BJ (cell line): Measurements from ENCODE around the gene AP4S1. TPM values are rescaled to one million over a fixed set of nuclear protein-coding genes. Genes with fewer than 3 reads are reported as not detected.

ENCODE experiments used
- CTCF ChIA-PET: fragments of 350-600 bp; formaldehyde crosslinking; extraction: SDS; loops from one replicate; lab custom pipeline; 2021; ENCODE audit warnings: antibody characterized with exemption, inconsistent platforms; lab: Yijun Ruan, JAX
- POLR2A ChIA-PET: fragments of 300-600 bp; sonication (Branson Sonifier 250); formaldehyde crosslinking; extraction: SDS; loops from one replicate; lab custom pipeline; 2021; ENCODE audit warnings: antibody characterized with exemption; lab: Charles Lee
- DNase-seq: peaks from one replicate; pipeline ENCODE4 v3.0.0-alpha.2; 2011; ENCODE audit warnings: low read depth
- H3K27me3 ChIP-seq: 2 replicates; pipeline ENCODE4 v1.6.0; 2011; ENCODE audit warnings: low read length; ENCODE audit not compliant: control insufficient read depth, insufficient read depth
- H3K36me3 ChIP-seq: 2 replicates; pipeline ENCODE4 v1.5.1; 2011; ENCODE audit warnings: low read length; ENCODE audit not compliant: control insufficient read depth, insufficient read depth
- H3K4me3 ChIP-seq: 2 replicates; pipeline ENCODE4 v1.5.1; 2011; ENCODE audit warnings: low read depth, mild to moderate bottlenecking, control low read depth, low read length
- CTCF ChIP-seq: IDR thresholded peaks from 2 replicates; pipeline ENCODE4 v1.5.1; 2011; ENCODE audit warnings: low read depth, mild to moderate bottlenecking, control low read depth, inconsistent platforms, low read length, moderate library complexity; ENCODE audit not compliant: insufficient read depth
- polyA plus RNA-seq: library from polyadenylated mRNA; depleted of rRNA; stranded (reverse); fragments of >200 nt; gene quantifications from 2 replicates; pipeline ENCODE4 v1.2.3, GENCODE V29; 2011

Gene AP4S1
- polyA plus RNA-seq, 1 experiment = 2.5 TPM

DNA sequence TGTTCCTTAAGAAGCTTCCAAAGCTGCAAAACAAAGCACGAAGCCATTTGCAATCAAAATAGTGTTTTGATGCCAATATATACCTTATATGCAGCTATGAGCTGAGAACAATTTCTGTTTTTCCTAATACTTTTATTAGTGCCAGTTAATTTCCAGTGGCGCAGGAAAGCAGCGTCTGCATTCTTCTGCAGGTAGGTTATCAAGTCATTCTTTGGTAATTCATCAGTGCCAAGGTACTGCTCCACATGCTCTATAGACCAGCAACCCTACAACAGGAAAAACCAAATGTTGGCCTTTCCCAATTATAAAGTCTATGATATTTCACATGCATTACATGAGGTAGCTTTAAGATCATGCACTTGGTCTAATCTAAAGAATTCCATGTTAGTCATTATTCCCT, 88.3 kb downstream of the AP4S1 start:
- no peak for DNase-seq
- Histone ChIP-seq H3K36me3 (peaks cover 9% of the 10 kb centered on the region), H3K27me3 (no peaks in the 10 kb centered on the region), H3K4me3 (no peak overlapping the region)
- POLR2A ChIA-PET = no interaction called here
- no peak for TF ChIP-seq CTCF
- CTCF ChIA-PET = interaction anchor here (0.9 kb wide), 1 partner anchor 33 kb away, joined by 4 read pairs; no protein-coding TSS in a partner anchor

GRCh38 chr14:31118892-31119291, 93.4 kb downstream of the AP4S1 start:
- ChIA-PET CTCF (interaction anchor here (1.6 kb wide), 1 partner anchor 10 kb away, joined by 6 read pairs; no protein-coding TSS in a partner anchor), POLR2A (no interaction called here)
- Histone ChIP-seq H3K27me3 (no peaks in the 10 kb centered on the region), H3K4me3 (no peak overlapping the region), H3K36me3 (peaks cover 12% of the 10 kb centered on the region)
- TF ChIP-seq CTCF = no peak
- DNase-seq = no peak

DNA sequence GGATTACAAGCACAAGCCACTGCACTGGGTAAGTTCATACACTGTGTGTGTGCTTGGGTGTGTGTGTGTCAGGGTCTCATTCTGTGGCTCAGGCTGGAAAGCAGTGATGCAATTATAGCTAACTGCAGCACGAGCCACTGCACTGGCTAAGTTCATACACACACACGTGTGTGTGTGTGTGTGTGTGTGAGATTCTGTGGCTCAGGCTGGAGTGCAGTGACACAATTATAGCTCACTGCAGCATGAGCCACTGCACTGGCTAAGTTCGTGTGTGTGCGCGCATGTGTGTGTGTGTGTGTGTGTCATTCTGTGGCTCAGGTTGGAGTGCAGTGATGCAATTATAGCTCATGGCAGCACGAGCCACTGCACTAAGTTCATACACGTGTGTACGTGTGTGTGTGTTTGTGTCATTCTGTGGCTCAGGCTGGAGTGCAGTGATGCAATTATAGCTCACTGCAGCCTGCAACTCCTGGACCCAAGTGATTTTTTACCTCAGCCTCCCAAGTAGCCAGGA, 96.7 kb downstream of the AP4S1 start:
- ChIA-PET CTCF (interaction anchor here (0.9 kb wide), 1 partner anchor 96 kb away, joined by 3 read pairs; the partner anchor contains the start of gene STRN3), POLR2A (no interaction called here)
- Histone ChIP-seq H3K27me3 (no peaks in the 10 kb centered on the region), H3K36me3 (peaks cover 13% of the 10 kb centered on the region), H3K4me3 (no peak overlapping the region)
- no peak for TF ChIP-seq CTCF
- DNase-seq = no peak

GRCh38 chr14:31122921-31123320, 97.5 kb downstream of the AP4S1 start:
- no peak for TF ChIP-seq CTCF
- Histone ChIP-seq H3K4me3 (no peak overlapping the region), H3K27me3 (no peaks in the 10 kb centered on the region), H3K36me3 (peaks cover 13% of the 10 kb centered on the region)
- no peak for DNase-seq
- POLR2A ChIA-PET = no interaction called here
- CTCF ChIA-PET = no interaction called here

DNA sequence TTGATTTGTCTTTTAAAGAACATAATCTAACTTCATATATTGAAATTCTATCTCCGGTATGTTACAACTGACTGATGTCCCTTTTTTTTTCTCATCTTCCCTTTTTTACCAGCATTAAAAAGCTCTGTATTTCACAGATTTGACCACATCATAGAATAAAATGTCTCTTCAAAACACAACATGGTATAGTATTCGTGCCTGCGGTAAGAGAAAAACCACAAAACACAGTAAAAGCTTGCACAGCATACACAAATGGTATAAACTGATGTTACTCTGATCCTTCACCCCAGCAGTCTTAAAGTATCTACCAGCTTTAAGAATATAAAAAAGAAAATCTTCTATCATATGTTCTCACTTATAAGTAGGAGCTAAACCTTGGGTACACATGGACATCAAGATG, 98.7 kb downstream of the AP4S1 start:
- Histone ChIP-seq H3K36me3 (peaks cover 17% of the 10 kb centered on the region), H3K4me3 (no peak overlapping the region), H3K27me3 (no peaks in the 10 kb centered on the region)
- POLR2A ChIA-PET = no interaction called here
- CTCF ChIA-PET = no interaction called here
- no peak for DNase-seq
- TF ChIP-seq CTCF = no peak
